ENCODE results near the gene L2HGDH. TPM values are rescaled to one million over a fixed set of nuclear protein-coding genes. Genes with fewer than 3 reads are reported as not detected.
"Not testable (repeated sequence)": the region's sequence is repeated elsewhere in the genome, so short reads cannot be mapped to it uniquely, and the experiment has no call there.

L2HGDH gene
- total RNA-seq (7.0 TPM), polyA plus RNA-seq (ENCODE audit: insufficient read depth in 1 of 8, insufficient read length in 8 of 8, low replicate concordance in 1 of 8) (1 to 10 TPM; 5.0 to 7.4 (median 6.1) TPM)
- long read RNA-seq, donor 1, partial matches to known transcripts, result 0 of 2 reads
- long read RNA-seq, donor 1, other reads (novel, unspliced or antisense), result 0 of 2 reads
- long read RNA-seq, donor 2, result 0 reads
- long read RNA-seq, donor 3, partial matches to known transcripts, result 0 of 1 reads
- long read RNA-seq, donor 3, other reads (novel, unspliced or antisense), result 0 of 1 reads
- long read RNA-seq, donor 4, partial matches to known transcripts, result 5 of 6 reads
- long read RNA-seq, donor 4, other reads (novel, unspliced or antisense), result 0 of 6 reads
- long read RNA-seq, donor 5, result 0 reads
- long read RNA-seq, donor 6, full-length matches to known transcripts, result 1 of 1 reads
- long read RNA-seq, donor 6, partial matches to known transcripts, result 0 of 1 reads
- long read RNA-seq, donor 6, other reads (novel, unspliced or antisense), result 0 of 1 reads
- long read RNA-seq, donor 7, full-length matches to known transcripts, result 1 of 1 reads
- long read RNA-seq, donor 7, partial matches to known transcripts, result 0 of 1 reads
- long read RNA-seq, donor 7, other reads (novel, unspliced or antisense), result 0 of 1 reads
- long read RNA-seq, donor 8, full-length matches to known transcripts, result 1 of 1 reads
- long read RNA-seq, donor 8, partial matches to known transcripts, result 0 of 1 reads
- long read RNA-seq, donor 8, other reads (novel, unspliced or antisense), result 0 of 1 reads
- long read RNA-seq, donor 9, result 0 reads
- long read RNA-seq, donor 10, result 0 reads
- long read RNA-seq, donor 11, partial matches to known transcripts, result 0 of 1 reads
- long read RNA-seq, donor 11, other reads (novel, unspliced or antisense), result 0 of 1 reads

GRCh38 chr14:50311972-50312733, at the start of gene L2HGDH, which contains the start of gene DMAC2L:
L2HGDH (minus strand) TSS chr14:50312229; CDS start chr14:50312150, 79 bp downstream.
DMAC2L (plus strand) TSS chr14:50312324; CDS start chr14:50321488, 9,164 bp downstream.
- H3K9me3 ChIP-seq (replicated peaks; ENCODE audit: control insufficient read depth, low read depth, low read length), result no peaks in the 10 kb centered on the region
- WGBS (ENCODE audit: insufficient coverage), result 0% methylated on average over 64 of the region's 83 CpGs
- H3K27ac ChIP-seq (ENCODE audit: low read length), result peak within 1 kb of the TSS; percentile 95
- no peaks in the 10 kb centered on the region for H3K36me3 ChIP-seq (ENCODE audit: control insufficient read depth, insufficient read depth, low read length)
- peak within 1 kb of the TSS; percentile 95 for H3K4me3 ChIP-seq (ENCODE audit: low read length)
- DNase-seq, result peak; percentile 98
- H3K4me1 ChIP-seq (ENCODE audit: control insufficient read depth, insufficient read depth, low read length), result peaks cover 8% of the 10 kb centered on the region
- no peaks in the 10 kb centered on the region for H3K27me3 ChIP-seq (ENCODE audit: control insufficient read depth, insufficient read depth, low read length)

DNA sequence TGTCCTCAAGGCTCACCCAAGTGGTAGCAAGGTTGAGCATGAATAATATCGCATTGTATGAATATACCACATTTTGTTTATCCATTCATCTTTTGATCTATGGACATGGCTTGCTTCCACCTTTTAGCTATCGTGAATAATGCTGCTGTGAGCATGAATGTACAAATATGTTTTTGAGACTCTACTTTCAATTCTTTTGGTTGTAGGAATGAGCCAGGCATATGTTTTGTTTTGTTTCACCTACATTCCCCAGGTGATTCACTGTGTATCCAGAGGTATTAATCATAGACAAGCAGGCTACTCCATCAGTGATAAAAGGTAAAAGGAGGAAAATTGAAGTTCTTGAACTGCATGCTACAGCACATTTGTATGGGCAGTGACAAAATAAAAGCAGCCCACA, 48.8 kb upstream of the L2HGDH start:
- no peak overlapping the region for H3K4me3 ChIP-seq (ENCODE audit: low read length)
- H3K4me1 ChIP-seq (ENCODE audit: control insufficient read depth, insufficient read depth, low read length), result peaks cover 11% of the 10 kb centered on the region
- H3K9me3 ChIP-seq (replicated peaks; ENCODE audit: control insufficient read depth, low read depth, low read length), result no peaks in the 10 kb centered on the region
- H3K27me3 ChIP-seq (ENCODE audit: control insufficient read depth, insufficient read depth, low read length), result no peaks in the 10 kb centered on the region
- no peak for DNase-seq
- no peak overlapping the region for H3K27ac ChIP-seq (ENCODE audit: low read length)
- no CpG with 5 or more reads among the region's 2 CpGs for WGBS (ENCODE audit: insufficient coverage)
- peaks cover 6% of the 10 kb centered on the region for H3K36me3 ChIP-seq (ENCODE audit: control insufficient read depth, insufficient read depth, low read length)

DNA sequence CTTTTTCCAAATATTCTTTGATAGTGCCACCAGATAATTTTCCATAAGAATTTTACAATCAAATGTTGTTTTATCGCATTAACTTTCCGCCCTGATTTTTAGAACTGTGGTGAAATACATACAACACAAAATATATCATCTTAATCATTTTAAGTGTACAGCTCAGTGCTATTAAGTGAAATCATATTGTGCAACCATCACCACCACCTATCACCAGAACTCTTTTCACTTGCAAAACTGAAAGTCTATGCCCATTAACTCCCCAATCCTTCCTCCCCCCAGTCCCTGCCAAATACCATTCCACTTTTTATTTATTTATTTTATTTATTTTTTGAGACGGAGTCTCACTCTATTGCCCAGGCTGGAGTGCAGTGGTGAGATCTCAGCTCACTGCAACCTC, 48.1 kb upstream of the L2HGDH start:
- H3K4me1 ChIP-seq (ENCODE audit: control insufficient read depth, insufficient read depth, low read length), result peaks cover 11% of the 10 kb centered on the region
- H3K27ac ChIP-seq (ENCODE audit: low read length), result no peak overlapping the region
- H3K27me3 ChIP-seq (ENCODE audit: control insufficient read depth, insufficient read depth, low read length), result no peaks in the 10 kb centered on the region
- no peak overlapping the region for H3K4me3 ChIP-seq (ENCODE audit: low read length)
- peaks cover 6% of the 10 kb centered on the region for H3K36me3 ChIP-seq (ENCODE audit: control insufficient read depth, insufficient read depth, low read length)
- no peaks in the 10 kb centered on the region for H3K9me3 ChIP-seq (replicated peaks; ENCODE audit: control insufficient read depth, low read depth, low read length)
- DNase-seq, result no peak
- WGBS (ENCODE audit: insufficient coverage), result no CpG with 5 or more reads among the region's 3 CpGs

DNA sequence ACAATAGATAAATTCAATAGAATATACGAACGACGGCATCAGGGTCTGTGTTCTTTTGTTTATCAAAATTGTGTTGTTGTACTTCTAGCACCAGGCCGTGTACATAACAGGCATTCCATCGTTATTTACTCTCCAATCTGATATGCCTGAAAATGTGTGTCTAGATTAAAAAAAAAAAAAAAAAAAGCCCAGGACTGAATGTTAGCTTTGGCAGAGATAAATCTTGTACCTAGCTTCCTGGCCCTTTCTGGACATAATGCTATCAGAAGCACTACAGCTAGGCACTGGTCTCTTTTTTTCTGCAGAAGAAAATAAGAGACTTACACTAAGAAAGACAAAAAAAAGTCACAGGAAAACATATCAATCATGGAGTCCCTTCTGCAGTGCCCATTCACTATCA, 47.6 kb upstream of the L2HGDH start:
- no CpG with 5 or more reads among the region's 5 CpGs for WGBS (ENCODE audit: insufficient coverage)
- Histone ChIP-seq H3K4me1 (ENCODE audit: control insufficient read depth, insufficient read depth, low read length) (peaks cover 11% of the 10 kb centered on the region), H3K27me3 (ENCODE audit: control insufficient read depth, insufficient read depth, low read length) (no peaks in the 10 kb centered on the region), H3K4me3 (ENCODE audit: low read length) (no peak overlapping the region), H3K36me3 (ENCODE audit: control insufficient read depth, insufficient read depth, low read length) (peaks cover 6% of the 10 kb centered on the region), H3K27ac (ENCODE audit: low read length) (no peak overlapping the region), H3K9me3 (replicated peaks; ENCODE audit: control insufficient read depth, low read depth, low read length) (no peaks in the 10 kb centered on the region)
- no peak for DNase-seq

- peaks cover 1% of the 10 kb centered on the region for H3K4me1 ChIP-seq (ENCODE audit: control insufficient read depth, insufficient read depth, low read length)
- no peak for DNase-seq
- H3K4me3 ChIP-seq (ENCODE audit: low read length), result no peak overlapping the region
- H3K9me3 ChIP-seq (replicated peaks; ENCODE audit: control insufficient read depth, low read depth, low read length), result no peaks in the 10 kb centered on the region
- H3K27ac ChIP-seq (ENCODE audit: low read length), result no peak overlapping the region
- H3K27me3 ChIP-seq (ENCODE audit: control insufficient read depth, insufficient read depth, low read length), result no peaks in the 10 kb centered on the region
- 92% methylated on average over 3 of the region's 4 CpGs for WGBS (ENCODE audit: insufficient coverage)
- peaks cover 6% of the 10 kb centered on the region for H3K36me3 ChIP-seq (ENCODE audit: control insufficient read depth, insufficient read depth, low read length)
Measured at GRCh38 chr14:50357753-50358395, 45.8 kb upstream of the L2HGDH start.

DNA sequence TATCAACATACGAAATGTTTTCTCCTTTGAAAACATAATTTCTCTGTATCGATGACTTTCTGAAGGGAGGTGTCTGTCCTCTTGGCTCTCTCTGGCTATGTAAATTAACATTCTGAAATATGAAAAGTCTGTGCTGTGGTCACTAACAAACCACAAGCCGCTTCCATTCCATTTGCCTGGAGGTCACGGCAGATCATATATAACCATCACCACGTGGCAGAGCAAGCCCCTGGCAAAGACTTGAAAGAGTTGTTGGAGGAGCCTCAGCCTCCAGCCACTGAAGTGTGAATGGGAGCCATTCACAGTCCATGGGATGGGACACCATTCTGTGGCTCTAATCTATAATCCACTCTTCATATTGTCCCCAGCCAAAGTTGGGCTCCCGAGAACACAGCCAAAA, 45.1 kb upstream of the L2HGDH start:
- no peaks in the 10 kb centered on the region for H3K27me3 ChIP-seq (ENCODE audit: control insufficient read depth, insufficient read depth, low read length)
- no peaks in the 10 kb centered on the region for H3K9me3 ChIP-seq (replicated peaks; ENCODE audit: control insufficient read depth, low read depth, low read length)
- no peaks in the 10 kb centered on the region for H3K4me1 ChIP-seq (ENCODE audit: control insufficient read depth, insufficient read depth, low read length)
- H3K27ac ChIP-seq (ENCODE audit: low read length), result no peak overlapping the region
- no peak overlapping the region for H3K4me3 ChIP-seq (ENCODE audit: low read length)
- peaks cover 6% of the 10 kb centered on the region for H3K36me3 ChIP-seq (ENCODE audit: control insufficient read depth, insufficient read depth, low read length)
- DNase-seq, result no peak
- WGBS (ENCODE audit: insufficient coverage), result no CpG with 5 or more reads among the region's 6 CpGs

GRCh38 chr14:50356283-50356682, 44.3 kb upstream of the L2HGDH start:
- not testable (repeated sequence) for H3K27me3 ChIP-seq (ENCODE audit: control insufficient read depth, insufficient read depth, low read length); H3K4me1 ChIP-seq (ENCODE audit: control insufficient read depth, insufficient read depth, low read length); DNase-seq; H3K4me3 ChIP-seq (ENCODE audit: low read length); H3K27ac ChIP-seq (ENCODE audit: low read length); H3K9me3 ChIP-seq (replicated peaks; ENCODE audit: control insufficient read depth, low read depth, low read length); H3K36me3 ChIP-seq (ENCODE audit: control insufficient read depth, insufficient read depth, low read length)
- no CpG with 5 or more reads among the region's 3 CpGs for WGBS (ENCODE audit: insufficient coverage)

DNA sequence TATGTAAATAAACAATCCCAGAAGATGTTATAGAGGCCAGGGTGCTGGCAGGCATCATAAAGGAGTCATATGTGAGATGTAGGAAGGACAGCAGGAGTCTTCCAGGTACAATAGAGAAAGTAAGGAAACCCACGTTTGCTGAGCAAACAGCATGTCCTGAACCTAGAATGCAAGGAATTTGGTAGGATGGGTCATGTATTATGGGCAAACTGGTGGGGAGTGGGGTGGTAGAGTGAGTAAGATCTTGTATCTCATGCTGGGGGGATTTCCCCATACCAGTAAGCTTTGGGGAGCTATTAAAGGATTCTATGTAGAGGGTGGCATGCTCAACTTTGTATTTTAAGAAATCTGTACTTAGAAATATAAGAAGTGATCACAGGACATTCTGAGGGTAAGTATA, 43.7 kb upstream of the L2HGDH start:
- Histone ChIP-seq H3K27me3 (ENCODE audit: control insufficient read depth, insufficient read depth, low read length) (no peaks in the 10 kb centered on the region), H3K4me3 (ENCODE audit: low read length) (no peak overlapping the region), H3K36me3 (ENCODE audit: control insufficient read depth, insufficient read depth, low read length) (peaks cover 6% of the 10 kb centered on the region), H3K4me1 (ENCODE audit: control insufficient read depth, insufficient read depth, low read length) (no peaks in the 10 kb centered on the region), H3K9me3 (replicated peaks; ENCODE audit: control insufficient read depth, low read depth, low read length) (no peaks in the 10 kb centered on the region), H3K27ac (ENCODE audit: low read length) (no peak overlapping the region)
- DNase-seq, result no peak
- WGBS (ENCODE audit: insufficient coverage), result 85% methylated on average over 1 of the region's 1 CpG

DNA sequence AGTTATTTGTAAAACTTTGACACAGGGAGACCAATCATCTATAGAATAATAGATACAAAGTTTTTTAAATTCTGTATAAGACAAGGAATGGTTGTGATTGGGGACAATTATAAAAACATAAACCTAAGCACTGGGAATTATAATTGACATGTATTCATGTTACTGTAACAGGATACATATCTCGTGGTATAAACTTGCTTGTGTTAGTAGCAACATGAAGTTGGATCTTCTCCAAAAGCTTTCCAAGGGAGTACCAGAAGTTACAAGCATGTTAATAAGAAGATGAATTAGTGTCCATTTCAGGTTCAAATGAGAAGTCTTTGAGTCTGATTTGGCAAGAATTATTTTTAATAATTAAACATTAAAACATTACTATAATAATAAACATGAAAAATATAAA, 42.5 kb upstream of the L2HGDH start:
- no peak overlapping the region for H3K4me3 ChIP-seq (ENCODE audit: low read length)
- no peaks in the 10 kb centered on the region for H3K4me1 ChIP-seq (ENCODE audit: control insufficient read depth, insufficient read depth, low read length)
- H3K36me3 ChIP-seq (ENCODE audit: control insufficient read depth, insufficient read depth, low read length), result peaks cover 6% of the 10 kb centered on the region
- H3K9me3 ChIP-seq (replicated peaks; ENCODE audit: control insufficient read depth, low read depth, low read length), result no peaks in the 10 kb centered on the region
- H3K27ac ChIP-seq (ENCODE audit: low read length), result no peak overlapping the region
- peak; percentile 40 for DNase-seq
- no peaks in the 10 kb centered on the region for H3K27me3 ChIP-seq (ENCODE audit: control insufficient read depth, insufficient read depth, low read length)
- WGBS (ENCODE audit: insufficient coverage), result no CpG with 5 or more reads among the region's 1 CpG

Data from muscle of leg (tissue), 16 donors.